GM12878 (cell line): ENCODE measurements around the gene MMP24. TPM values are rescaled to one million over a fixed set of nuclear protein-coding genes. Genes with fewer than 3 reads are reported as not detected.

Experiments
- ATAC-seq: fragments of 200-7000 bp; cut with Tn5 transposase; 3 replicates; pipeline ENCODE4 v1.9.1; 2020; ENCODE audit warnings: mild to moderate bottlenecking, moderate library complexity
- BruUV-seq: library from RNA; stranded (reverse); fragments of 400-500 nt; replicated peaks from 2 replicates; lab custom pipeline; 2021; lab: Mats Ljungman, UMichigan
- CTCF ChIA-PET: fragments of 300-600 bp; sonication (Branson Sonifier 250); formaldehyde crosslinking; extraction: SDS; loops from one replicate; lab custom pipeline; 2021; ENCODE audit warnings: inconsistent platforms; lab: Yijun Ruan, JAX
- POLR2A ChIA-PET: fragments of 350-600 bp; formaldehyde crosslinking; extraction: SDS; loops from one replicate; lab custom pipeline; 2021; ENCODE audit warnings: inconsistent platforms; lab: Charles Lee
- RAD21 ChIA-PET: fragments of 300-600 bp; sonication (Branson Sonifier 250); formaldehyde crosslinking; loops from one replicate; lab custom pipeline; 2023; ENCODE audit warnings: antibody characterized with exemption; ENCODE audit not compliant: unreplicated experiment; lab: Charles Lee
- SMC1A ChIA-PET: fragments of 300-600 bp; sonication (Branson Sonifier 250); formaldehyde crosslinking; loops from one replicate; lab custom pipeline; 2023; ENCODE audit not compliant: unreplicated experiment, uncharacterized antibody; lab: Charles Lee
- DNase-seq: peaks from one replicate; pipeline ENCODE4 v3.0.0-alpha.2; 2011; ENCODE audit warnings: low read depth, low spot score
- FAIRE-seq: peaks from 3 replicates; lab custom pipeline; 2011; peaks lifted over from hg19 to GRCh38; lab: Jason Lieb, UNC
- H2AFZ ChIP-seq: 2 replicates; pipeline ENCODE4 v1.6.0; 2011; ENCODE audit warnings: low read depth, low read length, control low read depth; ENCODE audit not compliant: control insufficient read depth
- H3K27ac ChIP-seq: 2 replicates; pipeline ENCODE4 v1.5.1; 2011; ENCODE audit warnings: control low read depth; ENCODE audit not compliant: control insufficient read depth, insufficient read depth
- H3K27me3 ChIP-seq, 2 experiments: replicated peaks in 1 of 2; 2 replicates each; pipeline versions ENCODE4 v1.6.0 to v1.6.1; 2011; ENCODE audit warnings: low read length in 1 of 2; ENCODE audit not compliant: control insufficient read depth in 2 of 2, insufficient read depth in 2 of 2
- H3K36me3 ChIP-seq, 2 experiments: 2 replicates each; pipeline ENCODE4 v1.5.1; 2011; ENCODE audit warnings: low read length in 1 of 2; ENCODE audit not compliant: control insufficient read depth in 2 of 2, insufficient read depth in 2 of 2
- H3K4me1 ChIP-seq: 2 replicates; pipeline ENCODE4 v1.6.1; 2011; ENCODE audit warnings: mild to moderate bottlenecking, low read length, moderate library complexity, mixed read lengths; ENCODE audit not compliant: control insufficient read depth, insufficient read depth
- H3K4me2 ChIP-seq: 2 replicates; pipeline ENCODE4 v1.6.0; 2011; ENCODE audit warnings: control low read depth; ENCODE audit not compliant: control insufficient read depth, insufficient read depth
- H3K4me3 ChIP-seq: fragments of 200-600 bp; sonication (generic); 2 replicates; pipeline ENCODE4 v1.5.1; 2016
- H3K79me2 ChIP-seq: 2 replicates; pipeline ENCODE4 v1.6.0; 2011; ENCODE audit warnings: low read length; ENCODE audit not compliant: control insufficient read depth, insufficient read depth
- H3K9ac ChIP-seq: 2 replicates; pipeline ENCODE4 v1.8.0; 2011; ENCODE audit warnings: low read length, control low read depth, mixed read lengths; ENCODE audit not compliant: control insufficient read depth, insufficient read depth
- H3K9me3 ChIP-seq: replicated peaks from 3 replicates; pipeline ENCODE4 v1.5.1; 2011; ENCODE audit warnings: mild to moderate bottlenecking, low read length; ENCODE audit not compliant: control insufficient read depth, insufficient read depth
- H4K20me1 ChIP-seq: 2 replicates; pipeline ENCODE4 v1.6.0; 2011; ENCODE audit not compliant: control insufficient read depth, insufficient read depth
- EGR1 ChIP-seq, 2 experiments: IDR thresholded peaks; 1 replicate in 1 of 2; 2 replicates in 1 of 2; pipeline ENCODE4 v1.6.1; 2011 to 2012; ENCODE audit warnings: low read depth in 2 of 2, low read length in 2 of 2, borderline replicate concordance in 1 of 2, mild to moderate bottlenecking in 1 of 2, moderate library complexity in 1 of 2
- POU2F2 ChIP-seq: IDR thresholded peaks from 3 replicates; pipeline ENCODE4 v1.6.1; 2011; ENCODE audit warnings: low read depth, mild to moderate bottlenecking, low read length, borderline replicate concordance
- SRF ChIP-seq, 2 experiments: IDR thresholded peaks; 2 replicates each; pipeline ENCODE4 v1.6.1; 2011; ENCODE audit warnings: low read depth in 2 of 2, low read length in 2 of 2, mild to moderate bottlenecking in 1 of 2, moderate library complexity in 1 of 2
- WGBS: methylation state at CpG from one replicate; pipeline ENCODE4 v1.1.6; 2016; ENCODE audit warnings: low lambda C conversion rate; ENCODE audit not compliant: insufficient replicate concordance, insufficient coverage; ENCODE audit errors: missing lambda C conversion rate; 5-methylcytosine and 5-hydroxymethylcytosine counted together
- in situ Hi-C: fragments of 300-500 bp; cut with MboI; formaldehyde crosslinking; loops from 9 replicates; pipeline ENCODE4 v1.14.3; 2018; ENCODE audit warnings: mixed read lengths
- intact Hi-C: fragments of 100-400 bp; cut with micrococcal nuclease; formaldehyde crosslinking; loops from one replicate; pipeline ENCODE4 v1.14.2; 2022; ENCODE audit not compliant: unreplicated experiment
- polyA plus RNA-seq, 11 experiments: library from polyadenylated mRNA; depleted of rRNA in 4 of 11; unstranded in 6 of 11; stranded (reverse) in 5 of 11; fragments of >200 nt; fragmentation: Nextera tagmentation in 4 of 11; fragmentation: Illumina TruSeq in 1 of 11; extraction: Ambion mirVana in 4 of 11; extraction: Trizol in 1 of 11; gene quantifications; 1 replicate in 1 of 11; 2 replicates in 10 of 11; pipeline versions ENCODE4 v1.2.1 to v1.2.3, GENCODE V29; 2011 to 2016; ENCODE audit warnings: inconsistent platforms in 2 of 11, missing spikeins in 2 of 11, low read depth in 1 of 11
- total RNA-seq, 4 experiments: library from RNA; depleted of rRNA in 3 of 4; stranded (reverse); fragments of >200 nt in 3 of 4; fragmentation: Illumina TruSeq in 1 of 4; extraction: Trizol in 1 of 4; gene quantifications; 2 replicates each; pipeline versions ENCODE4 v1.2.1 to v1.2.3, GENCODE V29; 2013 to 2021
- TF ChIP-seq, protein P1 (sequence below): fragments of 450-650 bp; formaldehyde crosslinking; IDR thresholded peaks from 2 replicates; pipeline ENCODE4 v1.4.0; 2020; ENCODE audit warnings: mild to moderate bottlenecking, moderate library complexity

The MMP24 gene
- total and polyA plus RNA-seq, 10 of the 15 experiments (the other 5 are each of a cell fraction or from before 2014, with no cell fraction given), result 0.01 to 0.11 (median 0.04) TPM; not detected in 5

GRCh38 chr20:35307666-35308653 lies 81.5 kb downstream of the MMP24 start:
- WGBS, result 65% methylated on average over 13 of the region's 13 CpGs
- no peak overlapping the region for H3K9ac ChIP-seq

More at GRCh38 chr20:35307666-35308653, 81.5 kb downstream of the MMP24 start:
- ChIA-PET POLR2A (no interaction called here), RAD21 (interaction anchor here (1.2 kb wide), 1 partner anchor 131 kb away, joined by 4 read pairs; no protein-coding TSS in a partner anchor), CTCF (interaction anchor here (0.6 to 7.3 kb wide), 12 partner anchors 10 to 222 kb away, joined by 3 to 81 read pairs (median 4); no protein-coding TSS in a partner anchor), SMC1A (interaction anchor here (0.8 to 1.6 kb wide), 2 partner anchors 131 to 163 kb away, joined by 3 read pairs; partner anchors contain the start of gene GDF5)
- no peak for DNase-seq
- Histone ChIP-seq H3K4me1 (peaks cover 3% of the 10 kb centered on the region), H3K27ac (no peak overlapping the region), H3K9me3 (no peaks in the 10 kb centered on the region), H4K20me1 (no peaks in the 10 kb centered on the region), H2AFZ (no peak overlapping the region), H3K27me3 (no peaks in the 10 kb centered on the region), H3K4me2 (no peak overlapping the region), H3K79me2 (no peaks in the 10 kb centered on the region), H3K36me3 (peaks cover 2 to 3% of the 10 kb centered on the region in 2 experiments; a peak in 3 of 4 replicates), H3K4me3 (no peak overlapping the region)
- in situ Hi-C loops (no loop called here), intact Hi-C loops (no loop called here)
- BruUV-seq, result no TSS peak
- no peak for FAIRE-seq
- no peak for ATAC-seq
- TF ChIP-seq, protein P1, sequence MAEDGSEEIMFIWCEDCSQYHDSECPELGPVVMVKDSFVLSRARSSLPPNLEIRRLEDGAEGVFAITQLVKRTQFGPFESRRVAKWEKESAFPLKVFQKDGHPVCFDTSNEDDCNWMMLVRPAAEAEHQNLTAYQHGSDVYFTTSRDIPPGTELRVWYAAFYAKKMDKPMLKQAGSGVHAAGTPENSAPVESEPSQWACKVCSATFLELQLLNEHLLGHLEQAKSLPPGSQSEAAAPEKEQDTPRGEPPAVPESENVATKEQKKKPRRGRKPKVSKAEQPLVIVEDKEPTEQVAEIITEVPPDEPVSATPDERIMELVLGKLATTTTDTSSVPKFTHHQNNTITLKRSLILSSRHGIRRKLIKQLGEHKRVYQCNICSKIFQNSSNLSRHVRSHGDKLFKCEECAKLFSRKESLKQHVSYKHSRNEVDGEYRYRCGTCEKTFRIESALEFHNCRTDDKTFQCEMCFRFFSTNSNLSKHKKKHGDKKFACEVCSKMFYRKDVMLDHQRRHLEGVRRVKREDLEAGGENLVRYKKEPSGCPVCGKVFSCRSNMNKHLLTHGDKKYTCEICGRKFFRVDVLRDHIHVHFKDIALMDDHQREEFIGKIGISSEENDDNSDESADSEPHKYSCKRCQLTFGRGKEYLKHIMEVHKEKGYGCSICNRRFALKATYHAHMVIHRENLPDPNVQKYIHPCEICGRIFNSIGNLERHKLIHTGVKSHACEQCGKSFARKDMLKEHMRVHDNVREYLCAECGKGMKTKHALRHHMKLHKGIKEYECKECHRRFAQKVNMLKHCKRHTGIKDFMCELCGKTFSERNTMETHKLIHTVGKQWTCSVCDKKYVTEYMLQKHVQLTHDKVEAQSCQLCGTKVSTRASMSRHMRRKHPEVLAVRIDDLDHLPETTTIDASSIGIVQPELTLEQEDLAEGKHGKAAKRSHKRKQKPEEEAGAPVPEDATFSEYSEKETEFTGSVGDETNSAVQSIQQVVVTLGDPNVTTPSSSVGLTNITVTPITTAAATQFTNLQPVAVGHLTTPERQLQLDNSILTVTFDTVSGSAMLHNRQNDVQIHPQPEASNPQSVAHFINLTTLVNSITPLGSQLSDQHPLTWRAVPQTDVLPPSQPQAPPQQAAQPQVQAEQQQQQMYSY (CRISPR knock-in tag), result no peak
- TF ChIP-seq POU2F2, result no peak
- TF ChIP-seq EGR1 (IDR thresholded peaks at IDR 0.05; ENCODE audit: borderline replicate concordance in 1 of 2, low read depth in 2 of 2, low read length in 2 of 2), result no peak
- no peak for TF ChIP-seq SRF (IDR thresholded peaks at IDR 0.05; ENCODE audit: low read depth in 2 of 2, low read length in 2 of 2)
